Endothelial cell of umbilical vein (primary cell): ENCODE results near the gene CACNG8.

Source experiments
- EZH2 ChIP-seq: IDR thresholded peaks from 2 replicates; pipeline ENCODE4 v1.6.1; 2012; ENCODE audit warnings: borderline replicate concordance, low read depth, mild to moderate bottlenecking, moderate library complexity, low read length, inconsistent platforms; ENCODE audit not compliant: severe bottlenecking
- JUN ChIP-seq: IDR thresholded peaks from 2 replicates; pipeline ENCODE4 v1.6.1; 2011; ENCODE audit warnings: borderline replicate concordance, low read depth; ENCODE audit not compliant: insufficient read length, insufficient read depth
- TF ChIP-seq, protein P1 (sequence below), 2 donors: IDR thresholded peaks; 1 replicate in 1 of 2; 2 replicates in 1 of 2; pipeline ENCODE4 v1.5.1; 2011; ENCODE audit warnings: low read length in 2 of 2, mild to moderate bottlenecking in 2 of 2, moderate library complexity in 2 of 2, control low read depth in 1 of 2, inconsistent platforms in 1 of 2, low read depth in 1 of 2; ENCODE audit not compliant: insufficient read depth in 1 of 2; ENCODE audit errors: extremely low read depth in 1 of 2

DNA sequence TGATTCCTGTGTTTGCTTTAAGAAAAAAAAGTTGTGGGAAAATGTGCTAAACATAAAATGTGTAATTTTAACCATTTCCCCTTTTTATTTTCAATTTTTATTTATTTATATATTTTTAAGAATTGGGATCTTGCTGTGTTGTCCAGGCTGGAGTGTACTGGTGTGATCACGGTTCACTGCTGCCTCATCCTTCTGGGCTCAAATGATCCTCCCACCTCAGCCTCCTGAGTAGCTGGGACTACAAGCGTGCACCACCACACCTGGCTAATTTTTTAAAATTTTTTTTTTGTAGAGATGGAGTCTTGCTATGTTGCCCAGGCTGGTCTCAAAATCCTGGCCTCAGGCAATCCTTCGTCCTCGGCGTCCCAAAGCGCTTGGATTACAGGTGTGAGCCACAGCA, 47.7 kb downstream of the CACNG8 start:
- TF ChIP-seq, protein P1, sequence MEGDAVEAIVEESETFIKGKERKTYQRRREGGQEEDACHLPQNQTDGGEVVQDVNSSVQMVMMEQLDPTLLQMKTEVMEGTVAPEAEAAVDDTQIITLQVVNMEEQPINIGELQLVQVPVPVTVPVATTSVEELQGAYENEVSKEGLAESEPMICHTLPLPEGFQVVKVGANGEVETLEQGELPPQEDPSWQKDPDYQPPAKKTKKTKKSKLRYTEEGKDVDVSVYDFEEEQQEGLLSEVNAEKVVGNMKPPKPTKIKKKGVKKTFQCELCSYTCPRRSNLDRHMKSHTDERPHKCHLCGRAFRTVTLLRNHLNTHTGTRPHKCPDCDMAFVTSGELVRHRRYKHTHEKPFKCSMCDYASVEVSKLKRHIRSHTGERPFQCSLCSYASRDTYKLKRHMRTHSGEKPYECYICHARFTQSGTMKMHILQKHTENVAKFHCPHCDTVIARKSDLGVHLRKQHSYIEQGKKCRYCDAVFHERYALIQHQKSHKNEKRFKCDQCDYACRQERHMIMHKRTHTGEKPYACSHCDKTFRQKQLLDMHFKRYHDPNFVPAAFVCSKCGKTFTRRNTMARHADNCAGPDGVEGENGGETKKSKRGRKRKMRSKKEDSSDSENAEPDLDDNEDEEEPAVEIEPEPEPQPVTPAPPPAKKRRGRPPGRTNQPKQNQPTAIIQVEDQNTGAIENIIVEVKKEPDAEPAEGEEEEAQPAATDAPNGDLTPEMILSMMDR (IDR thresholded peaks at IDR 0.05; ENCODE audit: extremely low read depth in 1 of 2, insufficient read depth in 1 of 2, low read depth in 1 of 2, low read length in 2 of 2), result no peak
- TF ChIP-seq JUN (no peak), EZH2 (no peak)
